H1 (cell line): Measurements from ENCODE around the gene PRPH2. TPM values are rescaled to one million over a fixed set of nuclear protein-coding genes. Genes with fewer than 3 reads are reported as not detected.
A peak's percentile ranks its signal among the peaks of the same experiment; 100 is the strongest.

Experiments used
- CTCF ChIA-PET: fragments of 300-600 bp; sonication (Branson Sonifier 250); formaldehyde crosslinking; loops from one replicate; lab custom pipeline; 2021; ENCODE audit not compliant: partially characterized antibody; lab: Charles Lee
- POLR2A ChIA-PET: fragments of 300-600 bp; sonication (Branson Sonifier 250); formaldehyde crosslinking; loops from one replicate; lab custom pipeline; 2021; ENCODE audit warnings: inconsistent platforms; ENCODE audit not compliant: partially characterized antibody; lab: Charles Lee
- DNase-seq, 2 experiments: peaks; one replicate each; pipeline versions ENCODE4 v3.0.0 to v3.0.0-alpha.2; 2010 to 2022; ENCODE audit warnings: low spot score in 2 of 2, low read depth in 1 of 2, mixed read lengths in 1 of 2
- FAIRE-seq: peaks from 2 replicates; lab custom pipeline; 2011; peaks lifted over from hg19 to GRCh38; lab: Jason Lieb, UNC
- H2AFZ ChIP-seq: 2 replicates; pipeline ENCODE4 v1.8.1; 2012; ENCODE audit warnings: low read length, inconsistent platforms
- H2AK5ac ChIP-seq: 2 replicates; pipeline ENCODE4 v1.6.1; 2013; ENCODE audit warnings: low read depth, low read length
- H2BK120ac ChIP-seq: replicated peaks from 2 replicates; pipeline ENCODE3; 2013; ENCODE audit warnings: low read depth, low read length, inconsistent platforms
- H2BK12ac ChIP-seq: 2 replicates; pipeline ENCODE4 v1.6.1; 2013; ENCODE audit warnings: low read depth, low read length
- H2BK15ac ChIP-seq: 2 replicates; pipeline ENCODE4 v1.6.1; 2013; ENCODE audit warnings: low read length
- H2BK20ac ChIP-seq: 2 replicates; pipeline ENCODE4 v1.6.1; 2013; ENCODE audit warnings: low read length
- H2BK5ac ChIP-seq: 2 replicates; pipeline ENCODE4 v1.6.1; 2013; ENCODE audit warnings: low read depth, low read length
- H3K14ac ChIP-seq: 2 replicates; pipeline ENCODE4 v1.6.1; 2013; ENCODE audit warnings: inconsistent platforms; ENCODE audit not compliant: insufficient read length
- H3K18ac ChIP-seq: 2 replicates; pipeline ENCODE4 v1.6.1; 2013; ENCODE audit warnings: low read length; ENCODE audit errors: extremely low read depth
- H3K23ac ChIP-seq: 2 replicates; pipeline ENCODE4 v1.6.1; 2013; ENCODE audit warnings: inconsistent platforms; ENCODE audit not compliant: insufficient read length
- H3K23me2 ChIP-seq: 2 replicates; pipeline ENCODE4 v1.6.1; 2013; ENCODE audit warnings: low read depth, low read length
- H3K27ac ChIP-seq: 2 replicates; pipeline ENCODE4 v1.6.1; 2011; ENCODE audit warnings: low read depth, low read length, inconsistent platforms
- H3K27me3 ChIP-seq, 4 experiments: replicated peaks in 1 of 4; 1 replicate in 1 of 4; 2 replicates in 3 of 4; pipeline versions ENCODE4 v1.6.1 to v1.8.1; 2011 to 2013; ENCODE audit warnings: low read length in 3 of 4, mild to moderate bottlenecking in 3 of 4, inconsistent platforms in 2 of 4, mixed read lengths in 2 of 4, moderate library complexity in 1 of 4; ENCODE audit not compliant: control insufficient read depth in 3 of 4, insufficient read depth in 3 of 4; ENCODE audit errors: extremely low read depth in 1 of 4
- H3K36me3 ChIP-seq, 4 experiments: 2 replicates each; pipeline versions ENCODE4 v1.6.1 to v1.8.1; 2011 to 2013; ENCODE audit warnings: mild to moderate bottlenecking in 4 of 4, low read length in 3 of 4, moderate library complexity in 2 of 4, control low read depth in 1 of 4, inconsistent platforms in 1 of 4; ENCODE audit not compliant: insufficient read depth in 4 of 4, control insufficient read depth in 2 of 4
- H3K4ac ChIP-seq: replicated peaks from 2 replicates; pipeline ENCODE3; 2013; ENCODE audit warnings: low read length, low read depth, mixed read lengths, inconsistent platforms; ENCODE audit not compliant: insufficient read length
- H3K4me1 ChIP-seq, 4 experiments: replicated peaks in 1 of 4; 1 replicate in 1 of 4; 2 replicates in 3 of 4; pipeline versions ENCODE4 v1.6.1 to v1.8.1; 2011 to 2013; ENCODE audit warnings: low read length in 3 of 4, inconsistent platforms in 2 of 4, mixed read lengths in 1 of 4; ENCODE audit not compliant: insufficient read depth in 4 of 4, control insufficient read depth in 3 of 4
- H3K4me2 ChIP-seq, 2 experiments: 2 replicates each; pipeline versions ENCODE4 v1.6.1 to v1.8.1; 2011 to 2013; ENCODE audit warnings: low read depth in 2 of 2, low read length in 2 of 2, control low read depth in 1 of 2, inconsistent platforms in 1 of 2, mild to moderate bottlenecking in 1 of 2; ENCODE audit not compliant: insufficient read depth in 1 of 2
- H3K4me3 ChIP-seq, 4 experiments: fragments of 200-600, 300-600 bp in 1 of 4; sonication (generic), shearing (Covaris generic), sonication (Bioruptor Twin) in 1 of 4; 2 replicates each; pipeline versions ENCODE4 v1.5.1 to v1.8.1; 2011 to 2016; ENCODE audit warnings: low read length in 4 of 4, low read depth in 3 of 4, control low read depth in 2 of 4, inconsistent platforms in 2 of 4, mild to moderate bottlenecking in 2 of 4, mixed read lengths in 1 of 4, moderate library complexity in 1 of 4; ENCODE audit not compliant: insufficient read depth in 2 of 4; ENCODE audit errors: extremely low read depth in 1 of 4
- H3K56ac ChIP-seq: replicated peaks from 2 replicates; pipeline ENCODE3; 2013; ENCODE audit warnings: low read depth, mild to moderate bottlenecking, mixed read lengths, low read length, inconsistent platforms; ENCODE audit not compliant: insufficient read length
- H3K79me1 ChIP-seq: 2 replicates; pipeline ENCODE4 v1.6.1; 2013; ENCODE audit warnings: low read depth, low read length, control low read depth
- H3K79me2 ChIP-seq, 2 experiments: 2 replicates each; pipeline versions ENCODE4 v1.6.1 to v1.8.1; 2012 to 2013; ENCODE audit warnings: low read length in 2 of 2, mild to moderate bottlenecking in 2 of 2, inconsistent platforms in 1 of 2; ENCODE audit not compliant: insufficient read depth in 2 of 2, control insufficient read depth in 1 of 2
- H3K9ac ChIP-seq, 4 experiments: replicated peaks in 1 of 4; 1 replicate in 1 of 4; 2 replicates in 3 of 4; pipeline versions ENCODE4 v1.6.1 to v1.8.1; 2011 to 2013; ENCODE audit warnings: low read depth in 3 of 4, low read length in 3 of 4, control low read depth in 2 of 4, mild to moderate bottlenecking in 2 of 4, moderate library complexity in 2 of 4, inconsistent platforms in 1 of 4; ENCODE audit errors: extremely low read depth in 1 of 4
- H3K9me3 ChIP-seq, 2 experiments: 2 replicates each; pipeline versions ENCODE4 v1.6.1 to v1.8.1; 2012 to 2013; ENCODE audit warnings: mild to moderate bottlenecking in 2 of 2, moderate library complexity in 2 of 2, control low read depth in 1 of 2, inconsistent platforms in 1 of 2, low read depth in 1 of 2, low read length in 1 of 2, mixed read lengths in 1 of 2; ENCODE audit not compliant: insufficient read depth in 2 of 2
- H4K20me1 ChIP-seq, 2 experiments: replicated peaks in 1 of 2; 2 replicates each; pipeline versions ENCODE3 to v1.8.1; 2011 to 2013; ENCODE audit warnings: inconsistent platforms in 2 of 2, low read length in 2 of 2, mild to moderate bottlenecking in 1 of 2; ENCODE audit not compliant: insufficient read depth in 2 of 2, control insufficient read depth in 1 of 2
- H4K5ac ChIP-seq: 2 replicates; pipeline ENCODE4 v1.6.1; 2013; ENCODE audit warnings: low read length, low read depth, mixed read lengths, inconsistent platforms; ENCODE audit not compliant: insufficient read length
- H4K8ac ChIP-seq: 2 replicates; pipeline ENCODE4 v1.8.0; 2013; ENCODE audit warnings: mild to moderate bottlenecking, moderate library complexity, low read length, inconsistent platforms; ENCODE audit not compliant: insufficient read depth; ENCODE audit errors: extremely low read depth
- H4K91ac ChIP-seq: replicated peaks from 2 replicates; pipeline ENCODE3; 2013; ENCODE audit warnings: low read length, mixed read lengths, inconsistent platforms; ENCODE audit not compliant: insufficient read length
- ATF3 ChIP-seq: IDR thresholded peaks from 2 replicates; pipeline ENCODE4 v1.6.1; 2011; ENCODE audit warnings: low read depth, mild to moderate bottlenecking, low read length; ENCODE audit not compliant: insufficient read depth
- CHD2 ChIP-seq: IDR thresholded peaks from 2 replicates; pipeline ENCODE4 v1.6.1; 2012; ENCODE audit warnings: low read length, improper control_type of control experiment
- CREB1 ChIP-seq: IDR thresholded peaks from 2 replicates; pipeline ENCODE4 v1.6.1; 2012; ENCODE audit warnings: inconsistent platforms
- EZH2 ChIP-seq: fragments of 200-600 bp; sonication (generic); IDR thresholded peaks from 2 replicates; pipeline ENCODE4 v1.7.1; 2012; ENCODE audit warnings: low read depth, mild to moderate bottlenecking, moderate library complexity, low read length, inconsistent platforms; ENCODE audit not compliant: severe bottlenecking
- JUND ChIP-seq: IDR thresholded peaks from 2 replicates; pipeline ENCODE4 v1.6.1; 2011; ENCODE audit warnings: mild to moderate bottlenecking, improper control_type of control experiment, low read length
- RBBP5 ChIP-seq: IDR thresholded peaks from 2 replicates; pipeline ENCODE4 v1.7.1; 2012; ENCODE audit warnings: low read depth, mild to moderate bottlenecking, inconsistent platforms, low read length, moderate library complexity, borderline replicate concordance
- RNF2 ChIP-seq: fragments of 200-900, 300-1000 bp; sonication (generic); IDR thresholded peaks from 2 replicates; pipeline ENCODE4 v1.7.1; 2016; ENCODE audit warnings: borderline replicate concordance, low read depth, mild to moderate bottlenecking, antibody characterized with exemption, low read length; ENCODE audit not compliant: poor library complexity, severe bottlenecking; ENCODE audit errors: missing control alignments
- SAP30 ChIP-seq: fragments of 300-600 bp; sonication (generic); IDR thresholded peaks from 2 replicates; pipeline ENCODE4 v1.7.1; 2012; ENCODE audit warnings: low read length, moderate library complexity, mild to moderate bottlenecking, inconsistent platforms; ENCODE audit not compliant: insufficient read depth, insufficient replicate concordance
- SIN3A ChIP-seq, 2 experiments: IDR thresholded peaks in 1 of 2; conservative IDR thresholded peaks in 1 of 2; 2 replicates each; pipeline ENCODE4 v1.6.1; 2011 to 2012; ENCODE audit warnings: low read length in 2 of 2, improper control_type of control experiment in 1 of 2, low read depth in 1 of 2, mild to moderate bottlenecking in 1 of 2
- SP4 ChIP-seq: IDR thresholded peaks from 2 replicates; pipeline ENCODE4 v1.6.1; 2012; ENCODE audit warnings: low read length, inconsistent platforms
- TAF1 ChIP-seq: IDR thresholded peaks from 2 replicates; pipeline ENCODE4 v1.6.1; 2011; ENCODE audit warnings: mild to moderate bottlenecking, low read depth, low read length
- TCF12 ChIP-seq: IDR thresholded peaks from 2 replicates; pipeline ENCODE4 v1.6.1; 2011; ENCODE audit warnings: low read depth, mild to moderate bottlenecking, low read length
- WGBS, 2 experiments: shearing (Covaris generic) in 1 of 2; methylation state at CpG; one replicate each; pipeline versions ENCODE4 v1.1.6 to v1.1.7; 2013 to 2015; ENCODE audit warnings: low lambda C conversion rate in 2 of 2, mixed read lengths in 2 of 2, inconsistent platforms in 1 of 2, low coverage in 1 of 2, missing lambda C conversion rate in 1 of 2; ENCODE audit not compliant: insufficient replicate concordance in 2 of 2, insufficient coverage in 1 of 2, insufficient read length in 1 of 2; ENCODE audit errors: extremely low coverage in 1 of 2, missing lambda C conversion rate in 1 of 2; 5-methylcytosine and 5-hydroxymethylcytosine counted together
- polyA plus RNA-seq, 7 experiments: library from polyadenylated mRNA; depleted of rRNA in 3 of 7; stranded (reverse) in 5 of 7; unstranded in 2 of 7; fragments of >200 nt in 5 of 7; fragments of 200-250 nt in 2 of 7; gene quantifications; 1 replicate in 5 of 7; 2 replicates in 1 of 7; 4 replicates in 1 of 7; pipeline versions ENCODE4 v1.2.1 to v1.2.3, GENCODE V29; 2011 to 2013; ENCODE audit warnings: missing spikeins in 2 of 7, mixed read lengths in 2 of 7
- total RNA-seq: library from RNA; stranded (reverse); fragmentation: NEBNext Ultra II Directional; extraction: Animal tissue kit (Norgen Biotek cat#: 25700); gene quantifications from 2 replicates; pipeline ENCODE4 v1.2.1, GENCODE V29; 2021

PRPH2 gene
- total and polyA plus RNA-seq, 2 of the 8 experiments (the other 6 are each of a cell fraction or from before 2014, with no cell fraction given): 0.23 to 0.65 TPM

- H3K79me1 ChIP-seq: peaks cover 2% of the 10 kb centered on the region
- no peaks in the 10 kb centered on the region for H4K20me1 ChIP-seq
- 0 out of 7 replicates have a peak overlapping the region, but pooled peaks of 1 of the 4 experiments have one; percentile 29 for H3K9ac ChIP-seq
- no peak overlapping the region for H3K23ac ChIP-seq
- peak overlapping the region in 1 of 4 experiments; percentile 52; a peak in 1 of 8 replicates for H3K4me3 ChIP-seq
- no peak overlapping the region for H3K14ac ChIP-seq
- no peak overlapping the region for H2BK5ac ChIP-seq
- WGBS, 2 experiments: 67% methylated on average over 3 of the region's 3 CpGs; no CpG with 5 or more reads in 1 of the 2 experiments
- POLR2A ChIA-PET: interaction anchor here (1.2 to 16.3 kb wide), 7 partner anchors 11 to 108 kb away, joined by 3 to 268 read pairs (median 37); partner anchors contain the start of genes BICRAL, RPL7L1 and TBCC
- no peak overlapping the region for H4K91ac ChIP-seq
- no peak overlapping the region for H4K5ac ChIP-seq
- no peak overlapping the region for H3K4ac ChIP-seq
- no peaks in the 10 kb centered on the region for H3K9me3 ChIP-seq
- no peaks in the 10 kb centered on the region; a peak in 1 of 7 replicates for H3K27me3 ChIP-seq
- H2BK12ac ChIP-seq: no peak overlapping the region
- no peak overlapping the region for H3K56ac ChIP-seq
- no peak overlapping the region for H2BK15ac ChIP-seq
- H2BK20ac ChIP-seq: no peak overlapping the region
- no peak overlapping the region for H3K27ac ChIP-seq
- H3K4me1 ChIP-seq: peaks cover 5 to 16% (median 7%) of the 10 kb centered on the region in 4 experiments; a peak in 6 of 7 replicates
- H2BK120ac ChIP-seq: no peak overlapping the region
- no peak overlapping the region for H3K18ac ChIP-seq
- no peak for FAIRE-seq
- peak overlapping the region; percentile 55 to 65; a peak in 3 of 4 replicates for H3K4me2 ChIP-seq
- CTCF ChIA-PET: interaction anchor here (0.8 kb wide), 1 partner anchor 13 kb away, joined by 3 read pairs; no protein-coding TSS in a partner anchor
- no peaks in the 10 kb centered on the region; a peak in 1 of 8 replicates for H3K36me3 ChIP-seq
- H2AK5ac ChIP-seq: no peak overlapping the region
- H3K23me2 ChIP-seq: no peaks in the 10 kb centered on the region
- H4K8ac ChIP-seq: no peak overlapping the region
- H2AFZ ChIP-seq: no peak overlapping the region
- DNase-seq: no peak
- no peaks in the 10 kb centered on the region for H3K79me2 ChIP-seq
- no peak for TF ChIP-seq SAP30
- TF ChIP-seq ATF3: no peak
- TF ChIP-seq SP4: no peak
- TF ChIP-seq EZH2: no peak
- no peak for TF ChIP-seq CREB1
- no peak for TF ChIP-seq CHD2
- no peak for TF ChIP-seq RBBP5
- no peak for TF ChIP-seq TAF1
- no peak for TF ChIP-seq RNF2
- TF ChIP-seq TCF12: no peak
- no peak for TF ChIP-seq JUND
- no peak for TF ChIP-seq SIN3A (conservative IDR thresholded peaks at IDR 0.05 in 1 of 2, IDR thresholded peaks at IDR 0.05 in 1 of 2; ENCODE audit: low read depth in 1 of 2, low read length in 2 of 2)
Measured at GRCh38 chr6:42771741-42772100, 49.3 kb upstream of the PRPH2 start.
